WTC11 (cell line): ENCODE measurements around the gene CYYR1.

ENCODE experiments used
- ATF1 ChIP-seq: sonication (generic); formaldehyde crosslinking; IDR thresholded peaks from 2 replicates; pipeline ENCODE4 v1.8.1; 2023; ENCODE audit warnings: mild to moderate bottlenecking, moderate library complexity, missing genetic modification reagents
- KAT7 ChIP-seq: sonication (generic); formaldehyde crosslinking; IDR thresholded peaks from 2 replicates; pipeline ENCODE4 v1.8.1; 2023; ENCODE audit warnings: missing genetic modification reagents, mild to moderate bottlenecking, borderline replicate concordance
- TF ChIP-seq, protein P1 (sequence below): sonication (generic); formaldehyde crosslinking; IDR thresholded peaks from 2 replicates; pipeline ENCODE4 v1.8.0; 2022; ENCODE audit warnings: mild to moderate bottlenecking, missing genetic modification reagents
- TF ChIP-seq, protein P2 (sequence below): sonication (generic); formaldehyde crosslinking; IDR thresholded peaks from 2 replicates; pipeline ENCODE4 v1.8.1; 2023; ENCODE audit warnings: mild to moderate bottlenecking, missing genetic modification reagents, moderate library complexity
- TF ChIP-seq, protein P3 (sequence below): sonication (generic); formaldehyde crosslinking; IDR thresholded peaks from 2 replicates; pipeline ENCODE4 v1.8.1; 2023; ENCODE audit warnings: mild to moderate bottlenecking, missing genetic modification reagents
- TF ChIP-seq, protein P4 (sequence below): fragments of 200-600 bp; IDR thresholded peaks from 2 replicates; pipeline ENCODE4 v1.8.0; 2022; ENCODE audit warnings: antibody characterized with exemption
- TF ChIP-seq, protein P5 (sequence below): sonication (generic); formaldehyde crosslinking; IDR thresholded peaks from 2 replicates; pipeline ENCODE4 v1.8.1; 2022; ENCODE audit warnings: low read depth, mild to moderate bottlenecking, moderate library complexity, missing genetic modification reagents, borderline replicate concordance
- TF ChIP-seq, protein P6 (sequence below): sonication (generic); formaldehyde crosslinking; IDR thresholded peaks from 2 replicates; pipeline ENCODE4 v1.8.1; 2022; ENCODE audit warnings: mild to moderate bottlenecking, moderate library complexity, missing genetic modification reagents
- TF ChIP-seq, protein P7 (sequence below): sonication (generic); formaldehyde crosslinking; IDR thresholded peaks from 2 replicates; pipeline ENCODE4 v1.8.0; 2022; ENCODE audit warnings: mild to moderate bottlenecking, missing genetic modification reagents

DNA sequence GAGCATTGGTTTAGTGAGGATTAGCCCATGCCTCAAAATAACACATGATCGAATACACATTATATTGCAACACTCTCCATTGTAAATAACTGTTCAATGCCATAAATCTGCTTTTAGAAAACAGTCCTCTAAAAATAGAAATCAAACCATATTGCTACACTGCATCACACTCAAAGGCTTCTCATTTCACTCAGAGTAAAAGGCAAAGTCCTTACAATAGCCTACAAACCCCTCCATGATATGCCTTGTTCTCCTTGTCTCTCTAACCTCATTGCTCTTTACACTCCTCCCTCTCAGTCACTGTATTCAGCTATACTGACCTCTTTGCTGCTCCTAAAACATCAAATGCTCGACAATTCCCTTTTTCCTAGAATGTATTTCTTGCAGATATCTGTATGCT, 64.2 kb downstream of the CYYR1 start:
- TF ChIP-seq, protein P1, sequence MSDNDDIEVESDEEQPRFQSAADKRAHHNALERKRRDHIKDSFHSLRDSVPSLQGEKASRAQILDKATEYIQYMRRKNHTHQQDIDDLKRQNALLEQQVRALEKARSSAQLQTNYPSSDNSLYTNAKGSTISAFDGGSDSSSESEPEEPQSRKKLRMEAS = no peak
- TF ChIP-seq, protein P2, sequence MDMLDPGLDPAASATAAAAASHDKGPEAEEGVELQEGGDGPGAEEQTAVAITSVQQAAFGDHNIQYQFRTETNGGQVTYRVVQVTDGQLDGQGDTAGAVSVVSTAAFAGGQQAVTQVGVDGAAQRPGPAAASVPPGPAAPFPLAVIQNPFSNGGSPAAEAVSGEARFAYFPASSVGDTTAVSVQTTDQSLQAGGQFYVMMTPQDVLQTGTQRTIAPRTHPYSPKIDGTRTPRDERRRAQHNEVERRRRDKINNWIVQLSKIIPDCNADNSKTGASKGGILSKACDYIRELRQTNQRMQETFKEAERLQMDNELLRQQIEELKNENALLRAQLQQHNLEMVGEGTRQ (CRISPR knock-in tag) = no peak
- TF ChIP-seq KAT7 (no peak), ATF1 (CRISPR knock-in tag) (no peak)
- TF ChIP-seq, protein P3, sequence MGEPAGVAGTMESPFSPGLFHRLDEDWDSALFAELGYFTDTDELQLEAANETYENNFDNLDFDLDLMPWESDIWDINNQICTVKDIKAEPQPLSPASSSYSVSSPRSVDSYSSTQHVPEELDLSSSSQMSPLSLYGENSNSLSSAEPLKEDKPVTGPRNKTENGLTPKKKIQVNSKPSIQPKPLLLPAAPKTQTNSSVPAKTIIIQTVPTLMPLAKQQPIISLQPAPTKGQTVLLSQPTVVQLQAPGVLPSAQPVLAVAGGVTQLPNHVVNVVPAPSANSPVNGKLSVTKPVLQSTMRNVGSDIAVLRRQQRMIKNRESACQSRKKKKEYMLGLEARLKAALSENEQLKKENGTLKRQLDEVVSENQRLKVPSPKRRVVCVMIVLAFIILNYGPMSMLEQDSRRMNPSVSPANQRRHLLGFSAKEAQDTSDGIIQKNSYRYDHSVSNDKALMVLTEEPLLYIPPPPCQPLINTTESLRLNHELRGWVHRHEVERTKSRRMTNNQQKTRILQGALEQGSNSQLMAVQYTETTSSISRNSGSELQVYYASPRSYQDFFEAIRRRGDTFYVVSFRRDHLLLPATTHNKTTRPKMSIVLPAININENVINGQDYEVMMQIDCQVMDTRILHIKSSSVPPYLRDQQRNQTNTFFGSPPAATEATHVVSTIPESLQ (CRISPR knock-in tag) = no peak
- TF ChIP-seq, protein P4, sequence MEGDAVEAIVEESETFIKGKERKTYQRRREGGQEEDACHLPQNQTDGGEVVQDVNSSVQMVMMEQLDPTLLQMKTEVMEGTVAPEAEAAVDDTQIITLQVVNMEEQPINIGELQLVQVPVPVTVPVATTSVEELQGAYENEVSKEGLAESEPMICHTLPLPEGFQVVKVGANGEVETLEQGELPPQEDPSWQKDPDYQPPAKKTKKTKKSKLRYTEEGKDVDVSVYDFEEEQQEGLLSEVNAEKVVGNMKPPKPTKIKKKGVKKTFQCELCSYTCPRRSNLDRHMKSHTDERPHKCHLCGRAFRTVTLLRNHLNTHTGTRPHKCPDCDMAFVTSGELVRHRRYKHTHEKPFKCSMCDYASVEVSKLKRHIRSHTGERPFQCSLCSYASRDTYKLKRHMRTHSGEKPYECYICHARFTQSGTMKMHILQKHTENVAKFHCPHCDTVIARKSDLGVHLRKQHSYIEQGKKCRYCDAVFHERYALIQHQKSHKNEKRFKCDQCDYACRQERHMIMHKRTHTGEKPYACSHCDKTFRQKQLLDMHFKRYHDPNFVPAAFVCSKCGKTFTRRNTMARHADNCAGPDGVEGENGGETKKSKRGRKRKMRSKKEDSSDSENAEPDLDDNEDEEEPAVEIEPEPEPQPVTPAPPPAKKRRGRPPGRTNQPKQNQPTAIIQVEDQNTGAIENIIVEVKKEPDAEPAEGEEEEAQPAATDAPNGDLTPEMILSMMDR = no peak
- TF ChIP-seq, protein P5, sequence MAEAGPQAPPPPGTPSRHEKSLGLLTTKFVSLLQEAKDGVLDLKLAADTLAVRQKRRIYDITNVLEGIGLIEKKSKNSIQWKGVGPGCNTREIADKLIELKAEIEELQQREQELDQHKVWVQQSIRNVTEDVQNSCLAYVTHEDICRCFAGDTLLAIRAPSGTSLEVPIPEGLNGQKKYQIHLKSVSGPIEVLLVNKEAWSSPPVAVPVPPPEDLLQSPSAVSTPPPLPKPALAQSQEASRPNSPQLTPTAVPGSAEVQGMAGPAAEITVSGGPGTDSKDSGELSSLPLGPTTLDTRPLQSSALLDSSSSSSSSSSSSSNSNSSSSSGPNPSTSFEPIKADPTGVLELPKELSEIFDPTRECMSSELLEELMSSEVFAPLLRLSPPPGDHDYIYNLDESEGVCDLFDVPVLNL = no peak
- TF ChIP-seq, protein P6, sequence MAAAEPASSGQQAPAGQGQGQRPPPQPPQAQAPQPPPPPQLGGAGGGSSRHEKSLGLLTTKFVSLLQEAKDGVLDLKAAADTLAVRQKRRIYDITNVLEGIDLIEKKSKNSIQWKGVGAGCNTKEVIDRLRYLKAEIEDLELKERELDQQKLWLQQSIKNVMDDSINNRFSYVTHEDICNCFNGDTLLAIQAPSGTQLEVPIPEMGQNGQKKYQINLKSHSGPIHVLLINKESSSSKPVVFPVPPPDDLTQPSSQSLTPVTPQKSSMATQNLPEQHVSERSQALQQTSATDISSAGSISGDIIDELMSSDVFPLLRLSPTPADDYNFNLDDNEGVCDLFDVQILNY (CRISPR knock-in tag) = no peak
- TF ChIP-seq, protein P7, sequence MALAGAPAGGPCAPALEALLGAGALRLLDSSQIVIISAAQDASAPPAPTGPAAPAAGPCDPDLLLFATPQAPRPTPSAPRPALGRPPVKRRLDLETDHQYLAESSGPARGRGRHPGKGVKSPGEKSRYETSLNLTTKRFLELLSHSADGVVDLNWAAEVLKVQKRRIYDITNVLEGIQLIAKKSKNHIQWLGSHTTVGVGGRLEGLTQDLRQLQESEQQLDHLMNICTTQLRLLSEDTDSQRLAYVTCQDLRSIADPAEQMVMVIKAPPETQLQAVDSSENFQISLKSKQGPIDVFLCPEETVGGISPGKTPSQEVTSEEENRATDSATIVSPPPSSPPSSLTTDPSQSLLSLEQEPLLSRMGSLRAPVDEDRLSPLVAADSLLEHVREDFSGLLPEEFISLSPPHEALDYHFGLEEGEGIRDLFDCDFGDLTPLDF = no peak
